Stimulated activated CD8-positive, alpha-beta memory T cell treated with anti-CD3 and anti-CD28 coated beads, Interleukin-12 subunit alpha, Interleukin-12 subunit beta, amount 100 ng/mL, for 1 hour (primary cell): ENCODE measurements around the gene EHBP1.
"Not testable (repeated sequence)": the region's sequence is repeated elsewhere in the genome, so short reads cannot be mapped to it uniquely, and the experiment has no call there.

Experiments
- DNase-seq: peaks from one replicate; pipeline ENCODE4 v3.0.0-alpha.2; 2020; ENCODE audit warnings: low read depth

The EHBP1 gene

GRCh38 chr2:62736899-62737559, 31.5 kb downstream of the EHBP1 start:
- no peak for DNase-seq

GRCh38 chr2:62738981-62739936, 33.7 kb downstream of the EHBP1 start:
- DNase-seq = no peak

- no peak for DNase-seq
Measured at GRCh38 chr2:62740221-62740620, 34.7 kb downstream of the EHBP1 start.

GRCh38 chr2:62741127-62741526, 35.6 kb downstream of the EHBP1 start:
- DNase-seq = no peak

GRCh38 chr2:62741954-62742722, 36.6 kb downstream of the EHBP1 start:
- DNase-seq = no peak

- DNase-seq = no peak
Measured at GRCh38 chr2:62743506-62743905, 38.0 kb downstream of the EHBP1 start.

- DNase-seq = no peak
Measured at GRCh38 chr2:62744603-62745002, 39.1 kb downstream of the EHBP1 start.

GRCh38 chr2:62745891-62746481, 40.5 kb downstream of the EHBP1 start:
- DNase-seq = no peak

GRCh38 chr2:62747169-62747568, 41.7 kb downstream of the EHBP1 start:
- no peak for DNase-seq

- no peak for DNase-seq
Measured at GRCh38 chr2:62747876-62748275, 42.4 kb downstream of the EHBP1 start.

- not testable (repeated sequence) for DNase-seq
Measured at GRCh38 chr2:62749111-62749510, 43.6 kb downstream of the EHBP1 start.

- no peak for DNase-seq
Measured at GRCh38 chr2:62757029-62757428, 51.5 kb downstream of the EHBP1 start.

- DNase-seq = no peak
Measured at GRCh38 chr2:62760026-62760425, 54.5 kb downstream of the EHBP1 start.

GRCh38 chr2:62760555-62760954, 55.0 kb downstream of the EHBP1 start:
- no peak for DNase-seq

GRCh38 chr2:62765619-62766376, 60.3 kb downstream of the EHBP1 start:
- no peak for DNase-seq

- no peak for DNase-seq
Measured at GRCh38 chr2:62768615-62769014, 63.1 kb downstream of the EHBP1 start.

- no peak for DNase-seq
Measured at GRCh38 chr2:62770629-62771028, 65.1 kb downstream of the EHBP1 start.

GRCh38 chr2:62774555-62775366, 69.2 kb downstream of the EHBP1 start:
- no peak for DNase-seq

- no peak for DNase-seq
Measured at GRCh38 chr2:62775367-62775668, 69.8 kb downstream of the EHBP1 start.

GRCh38 chr2:62783679-62784078, 78.2 kb downstream of the EHBP1 start:
- no peak for DNase-seq

GRCh38 chr2:62784341-62784740, 78.8 kb downstream of the EHBP1 start:
- no peak for DNase-seq
